ENCODE data around the gene ADARB1. TPM values are rescaled to one million over a fixed set of nuclear protein-coding genes. Genes with fewer than 3 reads are reported as not detected.
A peak's percentile ranks its signal among the peaks of the same experiment; 100 is the strongest.
"Not testable (repeated sequence)": the region's sequence is repeated elsewhere in the genome, so short reads cannot be mapped to it uniquely, and the experiment has no call there.

The ADARB1 gene
- total RNA-seq, 4 donors from 2014 or later = 107 to 231 (median 201) TPM

DNA sequence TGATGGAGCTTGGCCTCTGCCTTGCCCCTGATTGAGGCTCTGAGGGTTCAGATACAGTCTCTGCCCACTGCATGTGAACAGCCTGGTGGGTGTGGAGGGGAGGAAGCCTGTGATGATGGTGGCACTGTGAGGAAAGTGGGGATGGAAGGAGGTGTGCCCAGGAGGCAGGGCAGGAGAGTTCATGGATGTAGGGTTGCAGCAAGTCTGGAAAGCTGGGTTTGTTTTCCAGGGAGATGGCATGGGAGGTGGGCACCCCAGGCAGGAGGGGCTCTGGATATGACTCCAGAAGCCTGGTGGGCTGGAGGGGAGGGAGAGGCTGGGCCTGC lies 63.2 kb downstream of the ADARB1 start:
- no peaks in the 10 kb centered on the region for H3K9me3 ChIP-seq
- intact Hi-C loops (cut with DNase I) = loop anchor here (5.0 kb wide), 1 partner anchor 90 kb away; no protein-coding TSS in a partner anchor
- DNase-seq (ENCODE audit: extremely low spot score) = no peak

GRCh38 chr21:45138199-45139002 lies 64.0 kb downstream of the ADARB1 start:
- WGBS = 52% methylated on average over 11 of the region's 12 CpGs
- H3K27me3 ChIP-seq = no peaks in the 10 kb centered on the region
- H3K4me1 ChIP-seq = peaks cover 4 to 95% (median 85%) of the 10 kb centered on the region in 4 donors
- no peaks in the 10 kb centered on the region for H3K9me3 ChIP-seq
- TF ChIP-seq CTCF (IDR thresholded peaks at IDR 0.05) (peak; percentile 70 to 75 (median 73)), EP300 (IDR thresholded peaks at IDR 0.05) (no peak)
- H3K27ac ChIP-seq (replicated peaks in 1 of 4) = peak overlapping the region; percentile 50 to 62 (median 56)
- no peak for DNase-seq (ENCODE audit: extremely low spot score)
- no peak overlapping the region for H3K4me3 ChIP-seq
- peaks cover 3 to 26% (median 12%) of the 10 kb centered on the region in 4 donors for H3K36me3 ChIP-seq
- intact Hi-C loops (cut with DNase I) = loop anchor here (2.0 to 5.0 kb wide), 2 partner anchors 89 to 188 kb away; no protein-coding TSS in a partner anchor

More for the DNA sequence above, 63.2 kb downstream of the ADARB1 start:
- H3K36me3 ChIP-seq = peaks cover 0 to 18% (median 6%) of the 10 kb centered on the region in 4 donors
- peak overlapping the region; percentile 3 to 62 (median 53) for H3K27ac ChIP-seq (replicated peaks in 1 of 4)
- TF ChIP-seq EP300 (IDR thresholded peaks at IDR 0.05) (no peak), POLR2AphosphoS5 (IDR thresholded peaks at IDR 0.05) (no peak)
- no peaks in the 10 kb centered on the region for H3K27me3 ChIP-seq
- H3K4me3 ChIP-seq = no peak overlapping the region
- H3K4me1 ChIP-seq = peaks cover 12 to 96% (median 85%) of the 10 kb centered on the region in 4 donors

DNA sequence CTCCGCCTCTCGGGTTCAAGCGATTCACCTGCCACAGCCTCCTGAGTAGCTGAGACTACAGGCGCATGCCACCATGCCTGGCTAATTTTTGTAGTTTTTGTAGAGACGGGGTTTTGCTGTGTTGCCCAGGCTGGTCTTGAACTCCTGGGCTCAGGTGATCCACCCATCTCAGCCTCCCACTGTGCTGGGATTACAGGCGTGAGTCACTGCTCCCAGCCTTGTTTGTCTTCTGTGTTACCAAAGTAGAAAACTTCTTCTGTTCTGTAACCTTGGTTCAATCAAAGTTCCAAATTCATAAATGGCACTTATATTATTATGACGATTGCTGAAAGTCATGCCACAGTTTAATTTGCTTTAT lies 64.6 kb downstream of the ADARB1 start:
- not testable (repeated sequence) for H3K4me3 ChIP-seq; H3K9me3 ChIP-seq; DNase-seq (ENCODE audit: extremely low spot score); H3K27me3 ChIP-seq
- H3K4me1 ChIP-seq = peaks cover 4 to 90% (median 83%) of the 10 kb centered on the region in 4 donors
- intact Hi-C loops (cut with DNase I) = loop anchor here (2.0 to 5.0 kb wide), 2 partner anchors 88 to 188 kb away; no protein-coding TSS in a partner anchor
- H3K36me3 ChIP-seq = peaks cover 6 to 30% (median 15%) of the 10 kb centered on the region in 4 donors
- H3K27ac ChIP-seq (replicated peaks in 1 of 4) = peak overlapping the region; percentile 50 to 62 (median 56)
- WGBS = 74% methylated on average over 7 of the region's 7 CpGs

- DNase-seq (ENCODE audit: extremely low spot score) = no peak
- intact Hi-C loops (cut with DNase I) = loop anchor here (2.0 to 5.0 kb wide), 2 partner anchors 88 to 189 kb away; no protein-coding TSS in a partner anchor
- whole genome bisulfite sequencing = 90% methylated on average over 13 of the region's 13 CpGs
Measured at GRCh38 chr21:45139473-45139872, 65.1 kb downstream of the ADARB1 start.

GRCh38 chr21:45140346-45140940 lies 66.1 kb downstream of the ADARB1 start:
- Histone ChIP-seq H3K9me3 (no peaks in the 10 kb centered on the region), H3K27me3 (no peaks in the 10 kb centered on the region), H3K4me1 (peaks cover 4 to 76% (median 70%) of the 10 kb centered on the region in 4 donors), H3K27ac (replicated peaks in 1 of 4) (peak overlapping the region in 3 of 4 donors; percentile 16 to 62 (median 30)), H3K36me3 (peaks cover 14 to 32% (median 20%) of the 10 kb centered on the region in 4 donors), H3K4me3 (no peak overlapping the region)
- WGBS = 25% methylated on average over 9 of the region's 9 CpGs
- TF ChIP-seq CTCF (IDR thresholded peaks at IDR 0.05) (peak; percentile 57 to 77 (median 75)), POLR2A (IDR thresholded peaks at IDR 0.05; ENCODE audit: low read depth) (no peak), EP300 (IDR thresholded peaks at IDR 0.05) (no peak), POLR2AphosphoS5 (IDR thresholded peaks at IDR 0.05) (peak in 1 of 2 donors; percentile 53)
- intact Hi-C loops (cut with DNase I) = no loop called here
- no peak for DNase-seq (ENCODE audit: extremely low spot score)

More at GRCh38 chr21:45139473-45139872, 65.1 kb downstream of the ADARB1 start:
- Histone ChIP-seq H3K4me1 (peaks cover 4 to 85% (median 79%) of the 10 kb centered on the region in 4 donors), H3K27me3 (no peaks in the 10 kb centered on the region), H3K9me3 (no peaks in the 10 kb centered on the region), H3K4me3 (no peak overlapping the region), H3K27ac (replicated peaks in 1 of 4) (peak overlapping the region; percentile 21 to 62 (median 56)), H3K36me3 (peaks cover 7 to 31% (median 16%) of the 10 kb centered on the region in 4 donors)
- TF ChIP-seq EP300 (IDR thresholded peaks at IDR 0.05) (no peak), CTCF (IDR thresholded peaks at IDR 0.05) (no peak), POLR2AphosphoS5 (IDR thresholded peaks at IDR 0.05) (no peak), POLR2A (IDR thresholded peaks at IDR 0.05; ENCODE audit: low read depth) (no peak)

GRCh38 chr21:45140944-45141343 lies 66.6 kb downstream of the ADARB1 start:
- DNase-seq (ENCODE audit: extremely low spot score); H3K27me3 ChIP-seq; H3K9me3 ChIP-seq; intact Hi-C loops (cut with DNase I); H3K4me3 ChIP-seq: not testable (repeated sequence)
- WGBS = 78% methylated on average over 4 of the region's 4 CpGs
- Histone ChIP-seq H3K36me3 (peaks cover 14 to 34% (median 20%) of the 10 kb centered on the region in 4 donors), H3K27ac (replicated peaks in 1 of 4) (peak overlapping the region in 2 of 4 donors; percentile 16 to 62), H3K4me1 (peaks cover 4 to 71% (median 65%) of the 10 kb centered on the region in 4 donors)
